Measurements from ENCODE around the gene FHAD1.

The FHAD1 gene

GRCh38 chr1:15336866-15337265, 89.8 kb downstream of the FHAD1 start:
- TF ChIP-seq CTCF (conservative IDR thresholded peaks at IDR 0.05; ENCODE audit: low read depth), result no peak
- H3K27ac ChIP-seq, result peak overlapping the region; percentile 60
- ChIA-PET POLR2A (ENCODE audit: low non-redundant PET) (no interaction called here), CTCF (interaction anchor here (1.5 kb wide), 1 partner anchor 13 kb away, joined by 4 read pairs; no protein-coding TSS in a partner anchor)
- no peak for DNase-seq (ENCODE audit: low spot score)

GRCh38 chr1:15337656-15338402, 90.8 kb downstream of the FHAD1 start:
- DNase-seq (ENCODE audit: low spot score), result peak; percentile 73
- TF ChIP-seq CTCF (conservative IDR thresholded peaks at IDR 0.05; ENCODE audit: low read depth), result no peak
- H3K27ac ChIP-seq, result peak overlapping the region; percentile 60
- ChIA-PET POLR2A (ENCODE audit: low non-redundant PET) (no interaction called here), CTCF (interaction anchor here (0.6 to 1.5 kb wide), 2 partner anchors 14 to 26 kb away, joined by 4 to 7 read pairs; no protein-coding TSS in a partner anchor)

GRCh38 chr1:15339570-15339969, 92.5 kb downstream of the FHAD1 start:
- POLR2A ChIA-PET (ENCODE audit: low non-redundant PET), result no interaction called here
- no peak for TF ChIP-seq CTCF (conservative IDR thresholded peaks at IDR 0.05; ENCODE audit: low read depth)
- CTCF ChIA-PET, result interaction anchor here (0.6 to 1.0 kb wide), 2 partner anchors 16 kb away, joined by 4 read pairs; no protein-coding TSS in a partner anchor
- no peak overlapping the region for H3K27ac ChIP-seq
- no peak for DNase-seq (ENCODE audit: low spot score)

- ChIA-PET CTCF (interaction anchor here (0.6 kb wide), 1 partner anchor 1106 kb away, joined by 3 read pairs; no protein-coding TSS in a partner anchor), POLR2A (ENCODE audit: low non-redundant PET) (no interaction called here)
- H3K27ac ChIP-seq, result no peak overlapping the region
- DNase-seq (ENCODE audit: low spot score), result no peak
- TF ChIP-seq CTCF (conservative IDR thresholded peaks at IDR 0.05; ENCODE audit: low read depth), result no peak
Measured at GRCh38 chr1:15341228-15341627, 94.2 kb downstream of the FHAD1 start.

GRCh38 chr1:15341634-15342407, 94.8 kb downstream of the FHAD1 start:
- ChIA-PET POLR2A (ENCODE audit: low non-redundant PET) (no interaction called here), CTCF (interaction anchor here (0.6 to 1.2 kb wide), 2 partner anchors 18 to 1107 kb away, joined by 3 to 5 read pairs; no protein-coding TSS in a partner anchor)
- peak overlapping the region; percentile 35; the same call in 1 of the 2 replicates for H3K27ac ChIP-seq
- DNase-seq (ENCODE audit: low spot score), result peak; percentile 59
- no peak for TF ChIP-seq CTCF (conservative IDR thresholded peaks at IDR 0.05; ENCODE audit: low read depth)

GRCh38 chr1:15342408-15342967, 95.5 kb downstream of the FHAD1 start:
- no peak for TF ChIP-seq CTCF (conservative IDR thresholded peaks at IDR 0.05; ENCODE audit: low read depth)
- ChIA-PET POLR2A (ENCODE audit: low non-redundant PET) (no interaction called here), CTCF (interaction anchor here (0.6 to 1.2 kb wide), 2 partner anchors 19 to 22 kb away, joined by 4 to 5 read pairs; no protein-coding TSS in a partner anchor)
- DNase-seq (ENCODE audit: low spot score), result no peak
- H3K27ac ChIP-seq, result peak overlapping the region; percentile 47

Data from RWPE1 (cell line).